GM12874 (cell line): ENCODE measurements around the gene PPM1N.

Experiments used
- CTCF ChIP-seq: IDR thresholded peaks from 2 replicates; pipeline ENCODE4 v1.5.1; 2011; ENCODE audit warnings: low read depth, mild to moderate bottlenecking, control low read depth, low read length, moderate library complexity; ENCODE audit not compliant: insufficient read depth

PPM1N gene

GRCh38 chr19:45467456-45468158, 30.6 kb upstream of the PPM1N start, which contains the start of gene FOSB:
FOSB (plus strand) TSS chr19:45467996; CDS start chr19:45468587, 591 bp downstream.
- TF ChIP-seq CTCF: no peak

GRCh38 chr19:45468159-45468651, 30.0 kb upstream of the PPM1N start:
- no peak for TF ChIP-seq CTCF

- TF ChIP-seq CTCF: no peak
Observed at GRCh38 chr19:45468803-45469131, 29.5 kb upstream of the PPM1N start.

- no peak for TF ChIP-seq CTCF
Observed at GRCh38 chr19:45469132-45469944, 28.9 kb upstream of the PPM1N start.

- TF ChIP-seq CTCF: no peak
Observed at GRCh38 chr19:45469945-45470761, 28.1 kb upstream of the PPM1N start.

GRCh38 chr19:45470762-45471081, 27.5 kb upstream of the PPM1N start:
- no peak for TF ChIP-seq CTCF
